Peyer's patch (tissue), 4 donors: ENCODE results near the gene TBL1X. TPM values are rescaled to one million over a fixed set of nuclear protein-coding genes. Genes with fewer than 3 reads are reported as not detected.

Experiments used
- DNase-seq, 3 donors: peaks; one replicate each; pipeline ENCODE4 v3.0.0-alpha.2; 2017 to 2019
- H3K27ac ChIP-seq, 4 donors: fragments of 200-600 bp; sonication (generic); one replicate each; pipeline ENCODE4 v1.5.1; 2016 to 2019
- H3K27me3 ChIP-seq, 2 donors: fragments of 200-600 bp; sonication (generic); one replicate each; pipeline ENCODE4 v1.5.1; 2019
- H3K36me3 ChIP-seq, 3 donors: fragments of 200-600 bp; sonication (generic); one replicate each; pipeline ENCODE4 v1.5.1; 2016 to 2019
- H3K4me1 ChIP-seq, 4 donors: fragments of 200-600 bp; sonication (generic); one replicate each; pipeline ENCODE4 v1.5.1; 2016 to 2019
- H3K4me3 ChIP-seq, 4 donors: fragments of 200-600 bp; sonication (generic); 1 replicate in 3 of 4; 2 replicates in 1 of 4; pipeline ENCODE4 v1.5.1; 2016 to 2019; ENCODE audit warnings: mild to moderate bottlenecking in 1 of 4
- H3K9me3 ChIP-seq, 4 donors: fragments of 200-600 bp; sonication (generic); one replicate each; pipeline ENCODE4 v1.5.1; 2016 to 2019; ENCODE audit warnings: mild to moderate bottlenecking in 1 of 4
- POLR2A ChIP-seq, 2 donors: fragments of 450-650 bp; IDR thresholded peaks; one replicate each; pipeline ENCODE4 v1.5.1; 2017; ENCODE audit warnings: antibody characterized with exemption in 2 of 2, mild to moderate bottlenecking in 2 of 2, moderate library complexity in 2 of 2
- total RNA-seq, 4 donors: library from RNA; depleted of rRNA; stranded (reverse); fragments of >200 nt; gene quantifications; one replicate each; pipeline ENCODE4 v1.1.0, GENCODE V29; 2016
- TF ChIP-seq, protein P1 (sequence below), 6 experiments: fragments of 450-650 bp in 4 of 6; fragments of 200-600 bp in 2 of 6; sonication (generic) in 1 of 6; IDR thresholded peaks; one replicate each; pipeline ENCODE4 v1.5.1; 2017 to 2019; ENCODE audit warnings: antibody characterized with exemption in 6 of 6, mild to moderate bottlenecking in 3 of 6, moderate library complexity in 1 of 6

TBL1X gene
- total RNA-seq, 4 donors from 2014 or later: 3.9 to 29.7 (median 5.0) TPM

DNA sequence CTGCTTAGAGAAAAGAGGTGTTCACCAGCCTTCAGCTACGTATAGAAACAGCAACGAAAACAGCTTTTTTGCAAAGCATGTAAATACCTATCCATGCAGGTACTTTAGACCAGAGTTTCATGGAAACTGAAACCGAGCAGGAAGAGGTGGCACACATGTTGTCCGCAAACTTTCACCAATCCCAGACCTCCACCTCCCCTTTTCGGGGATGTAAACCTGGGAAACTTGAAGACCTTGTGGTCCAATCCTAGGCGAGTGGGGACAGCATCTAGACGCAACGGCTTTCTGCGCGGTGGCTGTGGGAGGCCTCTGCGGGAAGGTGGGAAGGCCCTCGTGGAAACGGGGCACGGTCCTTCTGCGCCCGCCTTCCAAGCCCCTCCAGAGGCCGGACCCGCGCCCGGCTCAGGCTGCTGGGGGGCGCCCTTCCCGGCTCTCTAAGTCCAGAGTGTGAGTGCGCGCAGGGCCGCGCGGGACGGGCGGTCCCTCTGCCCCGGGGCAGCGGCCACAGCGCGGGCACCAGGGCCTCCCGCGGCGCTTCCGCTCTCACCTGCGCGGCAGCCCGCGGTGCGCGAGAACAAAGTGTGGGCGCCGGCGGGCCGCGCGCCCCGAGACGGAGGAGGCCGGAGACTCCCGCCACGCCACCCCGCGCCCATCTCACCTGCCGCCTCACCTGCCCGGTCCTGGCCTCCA, 320.5 kb downstream of the TBL1X start:
- Histone ChIP-seq H3K4me3 (peak overlapping the region in 3 of 4 donors; percentile 36 to 58 (median 56)), H3K9me3 (no peaks in the 10 kb centered on the region), H3K36me3 (no peaks in the 10 kb centered on the region), H3K27ac (no peak overlapping the region), H3K4me1 (no peaks in the 10 kb centered on the region), H3K27me3 (no peaks in the 10 kb centered on the region)
- DNase-seq: no peak
- TF ChIP-seq, protein P1, sequence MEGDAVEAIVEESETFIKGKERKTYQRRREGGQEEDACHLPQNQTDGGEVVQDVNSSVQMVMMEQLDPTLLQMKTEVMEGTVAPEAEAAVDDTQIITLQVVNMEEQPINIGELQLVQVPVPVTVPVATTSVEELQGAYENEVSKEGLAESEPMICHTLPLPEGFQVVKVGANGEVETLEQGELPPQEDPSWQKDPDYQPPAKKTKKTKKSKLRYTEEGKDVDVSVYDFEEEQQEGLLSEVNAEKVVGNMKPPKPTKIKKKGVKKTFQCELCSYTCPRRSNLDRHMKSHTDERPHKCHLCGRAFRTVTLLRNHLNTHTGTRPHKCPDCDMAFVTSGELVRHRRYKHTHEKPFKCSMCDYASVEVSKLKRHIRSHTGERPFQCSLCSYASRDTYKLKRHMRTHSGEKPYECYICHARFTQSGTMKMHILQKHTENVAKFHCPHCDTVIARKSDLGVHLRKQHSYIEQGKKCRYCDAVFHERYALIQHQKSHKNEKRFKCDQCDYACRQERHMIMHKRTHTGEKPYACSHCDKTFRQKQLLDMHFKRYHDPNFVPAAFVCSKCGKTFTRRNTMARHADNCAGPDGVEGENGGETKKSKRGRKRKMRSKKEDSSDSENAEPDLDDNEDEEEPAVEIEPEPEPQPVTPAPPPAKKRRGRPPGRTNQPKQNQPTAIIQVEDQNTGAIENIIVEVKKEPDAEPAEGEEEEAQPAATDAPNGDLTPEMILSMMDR (IDR thresholded peaks at IDR 0.05): no peak
- TF ChIP-seq POLR2A (IDR thresholded peaks at IDR 0.05): no peak

DNA sequence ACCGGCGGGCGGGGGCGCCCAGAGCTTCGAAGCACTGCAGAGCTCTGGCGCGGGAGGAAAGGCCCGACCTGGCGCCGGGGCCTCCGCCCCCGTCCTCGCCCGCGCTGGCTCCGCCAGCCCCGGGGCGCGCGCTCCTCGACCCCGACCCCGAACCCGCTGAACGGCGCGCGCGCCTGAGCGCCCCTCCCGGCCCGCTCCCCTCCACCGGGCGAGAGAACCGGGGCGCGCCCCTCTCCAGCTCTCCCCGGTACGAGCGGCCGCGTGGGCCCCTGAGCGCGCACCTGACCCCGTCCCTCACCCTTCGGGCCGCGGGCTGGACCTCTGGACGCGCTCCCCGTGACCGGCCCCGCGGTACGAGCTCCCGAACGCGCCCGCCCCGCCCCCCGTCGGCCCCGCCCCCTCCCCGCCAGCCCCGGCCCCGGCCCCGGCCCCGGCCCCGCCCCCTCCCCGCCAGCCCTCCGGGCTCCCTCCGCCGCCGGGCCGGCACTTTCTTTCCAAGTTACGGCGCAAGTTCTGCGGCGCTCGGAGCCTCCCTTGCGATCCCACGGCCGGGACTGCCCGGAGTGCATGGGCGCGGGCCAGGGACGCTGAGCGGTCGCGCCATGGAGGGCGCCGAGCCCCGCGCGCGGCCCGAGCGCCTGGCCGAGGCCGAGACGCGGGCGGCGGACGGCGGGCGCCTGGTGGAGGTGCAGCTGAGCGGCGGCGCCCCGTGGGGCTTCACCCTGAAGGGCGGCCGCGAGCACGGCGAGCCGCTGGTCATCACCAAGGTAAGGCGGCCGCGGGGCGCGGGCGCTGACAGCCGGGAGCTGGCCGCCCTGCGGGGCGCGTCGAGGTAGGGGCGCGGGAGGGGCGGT, 321.3 kb downstream of the TBL1X start, which contains the start of gene SHROOM2:
Gene SHROOM2, plus strand, starts transcription at position 486 of the 854 bp plus-strand sequence. Its CDS starts 117 bp downstream, at position 603.
- Histone ChIP-seq H3K9me3 (no peaks in the 10 kb centered on the region), H3K27me3 (no peaks in the 10 kb centered on the region), H3K27ac (no peak within 1 kb of the TSS), H3K36me3 (no peaks in the 10 kb centered on the region), H3K4me1 (no peaks in the 10 kb centered on the region), H3K4me3 (peak within 1 kb of the TSS; percentile 7 to 58 (median 46))
- TF ChIP-seq, protein P1 (IDR thresholded peaks at IDR 0.05): no peak
- TF ChIP-seq POLR2A (IDR thresholded peaks at IDR 0.05): no peak
- DNase-seq: peak in 1 of 3 donors; percentile 57

DNA sequence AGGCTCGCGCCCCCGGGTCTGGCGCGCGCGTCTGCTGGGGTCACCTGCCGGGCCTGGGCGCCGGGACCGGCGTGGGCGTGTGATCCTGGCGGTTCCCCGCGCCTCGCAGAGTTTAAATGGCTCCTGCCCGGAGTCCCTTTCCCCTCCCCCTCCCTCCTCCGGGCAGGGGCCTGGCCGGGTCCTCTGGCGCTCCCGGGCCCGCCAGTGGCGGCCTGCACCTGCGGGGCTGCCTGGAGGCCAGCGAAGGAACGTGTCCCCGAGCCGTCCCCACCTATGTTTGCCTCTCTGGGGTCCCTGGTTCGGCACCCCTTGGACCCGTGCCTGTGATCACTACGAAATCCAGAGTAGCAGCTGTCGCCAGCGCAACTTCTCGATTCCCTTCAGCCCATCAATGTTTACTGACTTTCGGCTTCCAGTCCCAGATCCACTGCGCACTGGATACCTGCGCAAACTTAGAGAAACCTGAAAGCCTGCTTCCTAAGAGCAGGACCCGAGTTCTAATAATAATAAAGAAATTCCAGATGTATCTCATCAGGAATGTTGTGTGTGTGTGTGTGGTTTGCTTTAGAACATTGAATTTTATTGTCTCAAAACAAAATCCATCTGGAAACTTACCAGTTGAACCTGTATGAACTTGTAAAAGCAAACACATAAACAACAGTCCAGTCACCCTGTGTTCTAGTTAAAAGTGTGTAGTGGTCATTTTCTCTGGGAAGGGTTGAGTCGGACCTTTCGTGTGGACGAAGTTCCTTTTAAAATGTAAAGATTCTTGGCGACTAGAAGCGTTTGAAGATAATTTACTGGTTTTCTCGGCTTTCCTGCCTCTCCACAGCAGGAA, 322.2 kb downstream of the TBL1X start:
- TF ChIP-seq, protein P1 (IDR thresholded peaks at IDR 0.05): no peak
- TF ChIP-seq POLR2A (IDR thresholded peaks at IDR 0.05): no peak
- no peak overlapping the region for H3K27ac ChIP-seq
- DNase-seq: peak in 1 of 3 donors; percentile 45
- no peaks in the 10 kb centered on the region for H3K9me3 ChIP-seq
- peak overlapping the region; percentile 7 to 58 (median 46) for H3K4me3 ChIP-seq
- no peaks in the 10 kb centered on the region for H3K27me3 ChIP-seq
- H3K36me3 ChIP-seq: no peaks in the 10 kb centered on the region
- H3K4me1 ChIP-seq: no peaks in the 10 kb centered on the region

DNA sequence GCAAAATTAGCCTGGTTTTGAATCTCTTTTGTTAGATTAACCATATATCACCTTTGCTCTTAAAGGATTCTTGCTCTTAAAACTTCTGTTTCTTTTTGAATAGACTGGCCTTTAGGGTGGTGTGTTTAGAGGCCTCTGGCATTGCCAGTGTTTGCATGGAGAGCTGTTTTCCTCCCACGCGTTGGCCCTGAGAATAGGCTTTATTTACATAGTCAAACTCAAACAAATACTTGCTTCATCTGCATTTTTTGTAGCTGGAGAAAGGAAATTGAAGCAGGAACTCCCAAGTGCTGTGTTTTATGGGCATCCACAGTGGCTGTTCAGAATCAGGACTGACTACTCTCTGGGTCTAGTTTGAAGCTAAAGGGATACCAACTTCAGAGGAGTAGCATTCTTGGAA, 324.1 kb downstream of the TBL1X start:
- TF ChIP-seq, protein P1 (IDR thresholded peaks at IDR 0.05): no peak
- TF ChIP-seq POLR2A (IDR thresholded peaks at IDR 0.05): no peak
- Histone ChIP-seq H3K27ac (no peak overlapping the region), H3K4me3 (no peak overlapping the region), H3K4me1 (no peaks in the 10 kb centered on the region), H3K36me3 (no peaks in the 10 kb centered on the region), H3K9me3 (peaks cover 0 to 3% (median 0%) of the 10 kb centered on the region in 4 donors), H3K27me3 (no peaks in the 10 kb centered on the region)
- no peak for DNase-seq

DNA sequence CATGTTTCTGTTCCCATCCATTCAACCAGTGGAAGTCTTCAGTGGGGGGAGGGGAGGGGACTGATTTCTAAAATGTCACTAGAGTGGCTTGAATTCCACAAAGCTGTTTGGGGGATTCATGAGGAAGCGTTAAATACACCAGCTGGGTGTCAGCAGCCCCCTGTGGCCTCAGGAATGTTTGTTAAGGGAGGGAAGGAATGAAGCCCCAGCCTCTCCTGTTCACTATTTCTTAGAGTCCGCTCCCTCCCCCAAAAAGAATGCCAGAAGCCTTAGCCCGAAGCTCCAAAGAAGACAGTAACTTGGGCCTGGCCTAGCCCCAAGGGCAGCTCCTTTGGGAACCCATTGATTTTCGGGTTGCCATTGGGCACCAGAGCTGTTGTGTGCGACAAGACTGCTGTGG, 324.7 kb downstream of the TBL1X start:
- Histone ChIP-seq H3K9me3 (peaks cover 0 to 3% (median 0%) of the 10 kb centered on the region in 4 donors), H3K4me1 (no peaks in the 10 kb centered on the region), H3K36me3 (no peaks in the 10 kb centered on the region), H3K27ac (no peak overlapping the region), H3K27me3 (no peaks in the 10 kb centered on the region), H3K4me3 (no peak overlapping the region)
- TF ChIP-seq, protein P1 (IDR thresholded peaks at IDR 0.05): no peak
- no peak for TF ChIP-seq POLR2A (IDR thresholded peaks at IDR 0.05)
- no peak for DNase-seq
